HG03521 (cell line): ENCODE data around the gene TRPC4.

Experiments
- ATAC-seq: cut with Tn5 transposase; IDR thresholded peaks from one replicate; pipeline ENCODE4 v1.9.1; 2021; ENCODE audit warnings: mild to moderate bottlenecking, moderate library complexity; ENCODE audit not compliant: unreplicated experiment

Gene TRPC4

GRCh38 chr13:37663724-37664123 lies 205.8 kb downstream of the TRPC4 start:
- ATAC-seq, result no peak

DNA sequence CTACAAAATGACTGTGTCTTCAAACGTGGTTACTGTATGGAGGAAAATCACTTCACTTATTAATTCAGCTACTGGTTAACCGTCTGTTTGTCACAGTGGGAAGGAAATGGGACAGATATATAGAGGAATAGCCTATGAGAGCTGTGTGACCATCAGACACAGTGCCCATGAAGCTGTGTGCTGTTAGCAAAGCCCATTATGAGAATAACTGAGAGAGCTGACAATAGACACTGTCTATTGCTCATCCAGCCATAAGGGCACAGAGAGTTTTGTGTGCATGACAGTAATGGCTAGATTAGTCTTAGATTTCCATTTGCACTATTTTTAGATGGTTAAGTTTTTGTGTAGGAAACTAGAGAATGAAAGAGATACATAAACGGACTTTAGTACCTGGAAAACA lies 206.9 kb downstream of the TRPC4 start:
- no peak for ATAC-seq

DNA sequence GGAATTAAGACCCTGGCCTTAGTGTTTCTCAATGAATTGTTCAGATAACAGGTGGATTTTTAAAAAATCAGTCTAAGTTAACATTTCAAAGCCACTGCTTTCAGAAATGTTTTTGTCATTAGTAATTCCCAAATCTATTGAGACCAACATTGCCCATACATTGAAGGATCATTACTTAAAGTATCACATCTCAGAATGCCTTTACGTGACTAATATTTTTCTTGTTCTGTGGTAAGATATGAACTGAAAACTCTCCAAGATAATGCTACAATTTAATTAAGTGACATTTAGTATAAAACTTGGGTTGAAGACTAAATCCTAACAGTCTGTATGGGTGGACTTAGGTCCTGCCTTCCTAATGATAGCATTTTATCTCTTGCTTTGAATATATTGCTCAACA lies 211.6 kb downstream of the TRPC4 start:
- ATAC-seq, result no peak

GRCh38 chr13:37657134-37657533 lies 212.4 kb downstream of the TRPC4 start:
- ATAC-seq, result no peak

DNA sequence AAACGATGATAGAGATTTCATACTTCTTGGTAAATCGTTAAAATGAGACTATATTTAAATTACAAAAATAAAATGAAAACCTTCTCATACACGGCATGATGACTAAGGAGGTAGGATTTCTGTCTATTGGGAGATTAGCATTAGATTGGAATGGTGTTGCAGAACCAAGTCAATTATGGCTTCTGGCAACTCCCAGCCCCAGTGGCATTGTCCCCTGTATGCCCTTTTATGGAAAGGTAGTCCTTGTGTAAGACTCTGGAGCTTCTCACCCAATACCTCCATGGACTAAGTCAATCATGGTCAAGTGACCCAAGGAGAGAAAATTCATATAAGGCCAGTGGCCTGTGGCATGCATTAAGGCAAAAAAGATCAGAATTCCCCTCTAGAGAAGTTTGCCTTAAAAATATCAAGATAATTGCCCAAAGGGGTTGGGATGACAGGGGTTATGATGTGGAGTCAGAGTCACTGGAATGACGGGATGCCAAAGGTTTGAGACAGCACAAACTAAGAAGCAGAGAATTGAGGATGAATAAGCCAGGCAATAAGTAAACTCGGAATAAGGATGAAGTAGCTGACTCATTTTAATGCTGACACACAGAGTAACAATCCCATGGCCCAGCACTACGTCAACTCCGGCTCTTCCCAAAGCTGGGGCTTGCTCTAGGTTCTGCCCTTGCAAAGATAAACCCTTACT lies 213.2 kb downstream of the TRPC4 start:
- ATAC-seq, result no peak

DNA sequence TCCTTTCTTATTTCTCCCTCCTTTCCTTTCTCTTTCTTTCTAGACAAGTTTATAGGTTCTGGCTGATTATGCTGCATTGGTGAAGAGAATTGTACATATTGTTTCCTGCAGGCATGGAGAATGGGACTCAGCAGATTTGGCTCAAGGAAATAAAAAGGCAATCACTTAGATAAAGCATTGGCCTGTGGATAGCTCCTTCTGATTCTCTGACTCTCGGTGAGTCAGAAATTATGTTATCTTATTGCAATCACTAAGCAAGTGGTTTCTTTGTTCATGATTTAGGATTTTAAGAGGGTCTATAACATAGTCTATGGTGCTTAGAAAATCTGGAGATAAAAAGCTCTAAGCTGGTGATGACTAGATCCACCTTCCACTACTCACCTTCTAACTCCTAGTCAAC lies 217.0 kb downstream of the TRPC4 start:
- no peak for ATAC-seq

GRCh38 chr13:37651891-37652290 lies 217.7 kb downstream of the TRPC4 start:
- ATAC-seq, result no peak

DNA sequence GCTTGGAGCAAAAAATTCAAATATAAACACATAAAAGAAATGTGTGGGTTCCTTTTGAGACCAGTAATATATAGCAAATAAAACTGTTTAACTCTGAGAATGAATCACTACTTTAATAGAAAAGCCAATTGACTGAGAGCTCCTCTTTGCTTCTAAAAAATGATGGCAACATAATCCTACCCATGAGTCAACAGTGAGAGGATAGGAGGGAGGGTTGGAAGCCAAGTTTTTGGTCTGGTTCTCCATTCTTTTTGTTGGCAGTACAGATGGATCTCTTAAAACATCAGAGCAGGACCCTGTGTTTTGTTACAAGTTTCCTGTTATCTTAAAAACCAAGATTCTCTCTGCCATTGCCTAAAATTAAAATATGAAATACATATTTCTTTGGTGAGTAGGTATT lies 221.0 kb downstream of the TRPC4 start:
- no peak for ATAC-seq

GRCh38 chr13:37647031-37647650 lies 222.4 kb downstream of the TRPC4 start:
- ATAC-seq, result no peak

GRCh38 chr13:37646531-37646930 lies 223.0 kb downstream of the TRPC4 start:
- no peak for ATAC-seq

DNA sequence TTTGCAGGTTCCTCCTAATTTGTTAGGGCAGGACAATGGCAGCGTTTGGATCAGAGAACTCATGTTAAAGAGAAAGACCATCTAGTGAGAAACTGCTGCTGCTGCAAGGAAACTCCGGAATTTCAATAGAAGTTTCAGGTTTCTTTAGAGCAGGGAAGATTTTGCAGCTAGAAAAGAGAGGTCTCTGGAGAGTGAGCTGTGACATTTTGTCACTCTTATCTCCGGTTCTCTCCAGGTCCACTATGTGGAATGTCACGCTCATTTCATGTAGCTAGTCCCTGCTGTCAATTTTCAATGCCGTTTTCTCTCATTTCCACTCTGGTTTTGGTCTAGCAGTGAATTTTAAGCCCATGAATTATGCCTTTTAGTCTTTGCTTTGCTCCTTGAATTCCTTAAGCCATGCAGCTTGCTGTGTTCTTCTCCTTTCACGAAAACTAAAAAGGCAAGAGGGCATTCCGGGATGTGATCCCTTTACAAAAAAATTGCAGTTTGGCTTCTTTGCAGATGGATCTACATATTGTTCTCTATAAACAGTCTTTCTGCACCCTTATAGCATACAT lies 224.3 kb downstream of the TRPC4 start:
- no peak for ATAC-seq

GRCh38 chr13:37641391-37641790 lies 228.2 kb downstream of the TRPC4 start:
- ATAC-seq, result no peak

- no peak for ATAC-seq
These were observed 229.1 kb downstream of the TRPC4 start for GRCh38 chr13:37640499-37640898.

DNA sequence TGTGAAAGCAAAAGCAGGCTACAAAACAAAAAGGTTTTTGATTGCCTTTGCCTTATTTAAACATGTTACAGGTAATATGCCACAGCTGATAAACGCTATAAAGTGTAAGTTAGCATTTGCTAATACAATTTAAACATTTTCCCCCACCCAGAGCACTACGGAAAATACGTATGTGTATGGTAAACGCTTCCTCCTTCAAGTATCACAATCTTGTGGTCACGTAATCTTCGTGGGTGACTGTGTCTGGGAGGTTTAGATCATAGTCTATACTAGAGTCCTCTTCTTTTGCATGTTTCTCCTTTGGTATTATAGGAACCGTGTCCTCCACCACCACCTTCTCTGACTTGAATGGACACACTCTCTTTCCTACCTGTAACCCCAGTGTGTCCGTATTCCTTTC lies 232.9 kb downstream of the TRPC4 start:
- no peak for ATAC-seq

DNA sequence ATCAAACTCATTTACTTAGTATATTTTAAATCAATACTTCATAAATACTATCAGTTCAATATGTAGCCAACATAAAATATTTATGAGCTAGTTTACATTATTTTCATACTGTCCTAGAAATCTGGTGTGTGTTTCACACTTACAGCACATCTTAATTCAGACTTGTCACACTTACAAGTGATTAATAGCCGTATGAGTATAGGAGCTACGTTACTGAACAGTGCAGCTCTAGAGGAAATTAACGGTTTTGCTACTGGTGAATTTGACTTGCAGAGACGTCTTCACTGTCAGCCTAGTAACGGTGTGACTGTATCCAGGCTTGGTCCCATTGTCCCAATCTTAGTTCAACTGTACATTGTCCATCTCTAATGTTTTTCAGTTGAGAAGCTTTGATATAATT lies 237.3 kb downstream of the TRPC4 start:
- ATAC-seq, result no peak

DNA sequence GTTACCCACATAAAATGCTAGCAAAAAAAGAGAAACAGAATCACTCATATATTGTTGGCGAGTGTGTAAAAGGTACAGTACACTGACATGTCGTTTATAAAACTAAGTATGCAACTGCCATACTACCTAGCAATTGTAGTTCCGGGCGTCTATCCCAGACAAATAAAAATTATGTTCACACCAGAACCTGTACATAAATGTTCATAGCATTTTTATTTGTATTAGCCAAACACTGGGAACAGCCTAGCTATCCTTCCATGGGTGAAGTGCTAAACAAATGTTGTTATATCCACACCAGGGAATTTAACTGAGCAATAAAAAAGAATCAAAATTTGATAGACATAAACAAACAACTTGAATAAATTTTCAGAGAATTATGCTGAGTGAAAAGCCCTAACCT lies 242.1 kb downstream of the TRPC4 start:
- no peak for ATAC-seq

DNA sequence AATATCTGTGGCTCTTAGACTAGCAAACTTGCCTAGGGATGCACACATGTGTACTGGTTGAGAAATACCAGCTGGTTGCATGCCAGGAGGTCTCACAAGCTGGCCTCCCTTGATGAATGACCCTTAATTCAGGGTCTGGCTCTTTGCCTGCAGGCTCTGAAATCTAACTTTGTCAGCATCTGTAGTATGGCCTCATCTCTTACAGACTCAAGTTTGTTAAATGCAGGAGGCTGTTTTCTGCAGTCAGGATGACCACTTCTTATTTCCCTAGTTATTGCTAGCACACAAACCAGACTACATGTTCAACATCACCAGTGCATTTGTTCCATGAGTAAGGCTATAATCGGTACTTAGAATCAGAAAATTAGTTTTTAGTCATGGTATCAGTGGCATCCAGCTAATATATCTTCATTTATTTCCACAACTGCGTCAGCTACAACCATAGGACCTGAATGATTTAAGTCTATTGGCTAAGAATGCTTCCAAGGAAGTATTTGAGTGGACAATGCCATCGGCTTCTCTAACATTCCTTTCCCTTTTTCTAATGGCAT lies 247.7 kb downstream of the TRPC4 start:
- no peak for ATAC-seq

DNA sequence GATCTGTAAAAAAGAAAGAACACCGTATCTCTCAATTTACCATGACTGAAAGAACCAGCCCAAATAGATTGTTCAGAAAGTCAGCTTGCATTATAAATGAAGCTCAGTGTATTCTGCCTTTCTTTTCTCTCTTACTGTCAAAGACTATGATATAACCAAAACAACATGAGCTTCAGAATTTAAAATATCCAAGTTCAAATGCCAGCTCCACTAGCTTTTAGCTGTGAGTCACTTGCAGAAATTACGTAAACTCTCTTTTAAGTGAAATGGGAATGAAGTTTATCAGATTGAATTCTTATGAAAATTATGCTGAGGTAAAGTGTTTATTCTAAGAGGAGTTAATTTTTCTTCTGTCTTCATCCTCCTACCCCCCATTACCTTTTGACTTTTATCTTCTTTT lies 251.0 kb downstream of the TRPC4 start:
- no peak for ATAC-seq

GRCh38 chr13:37617173-37617572 lies 252.4 kb downstream of the TRPC4 start:
- no peak for ATAC-seq

DNA sequence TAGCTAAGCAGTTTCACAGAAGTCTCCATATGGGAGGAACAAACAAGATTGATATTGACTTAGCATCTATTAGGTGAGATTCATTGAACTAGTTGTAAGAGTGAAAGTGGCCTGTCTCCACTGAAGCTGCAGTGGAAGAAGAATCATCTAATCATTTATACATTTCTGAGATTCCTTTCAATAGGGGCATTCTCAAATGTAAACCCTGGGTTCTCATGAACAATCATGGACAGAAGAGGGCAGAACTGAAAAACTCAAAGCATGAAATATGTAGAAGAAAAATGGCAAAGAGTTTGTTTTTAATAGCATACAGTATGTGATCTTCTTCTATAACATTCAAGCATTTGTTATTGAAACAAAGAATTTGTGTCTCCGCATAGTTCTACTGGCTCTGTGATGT lies 253.4 kb downstream of the TRPC4 start:
- ATAC-seq, result no peak

DNA sequence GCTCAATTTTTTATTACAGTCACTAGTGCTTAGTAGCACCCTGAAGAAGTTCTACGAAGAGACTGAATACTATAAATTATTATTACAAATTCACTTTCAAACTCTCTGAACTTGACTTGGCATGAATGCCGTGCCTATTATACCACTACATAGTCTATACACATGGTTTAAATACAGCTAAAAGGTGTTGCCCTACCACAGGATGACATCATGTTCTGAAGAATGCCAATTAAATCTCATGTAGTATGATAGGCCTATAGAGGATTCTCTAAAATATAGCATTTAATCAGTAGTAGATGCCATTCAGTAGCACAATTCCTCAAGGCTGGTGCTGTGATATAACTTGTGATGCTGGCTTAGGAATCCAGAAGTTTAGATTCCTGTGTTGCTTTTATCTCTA lies 254.3 kb downstream of the TRPC4 start:
- no peak for ATAC-seq

DNA sequence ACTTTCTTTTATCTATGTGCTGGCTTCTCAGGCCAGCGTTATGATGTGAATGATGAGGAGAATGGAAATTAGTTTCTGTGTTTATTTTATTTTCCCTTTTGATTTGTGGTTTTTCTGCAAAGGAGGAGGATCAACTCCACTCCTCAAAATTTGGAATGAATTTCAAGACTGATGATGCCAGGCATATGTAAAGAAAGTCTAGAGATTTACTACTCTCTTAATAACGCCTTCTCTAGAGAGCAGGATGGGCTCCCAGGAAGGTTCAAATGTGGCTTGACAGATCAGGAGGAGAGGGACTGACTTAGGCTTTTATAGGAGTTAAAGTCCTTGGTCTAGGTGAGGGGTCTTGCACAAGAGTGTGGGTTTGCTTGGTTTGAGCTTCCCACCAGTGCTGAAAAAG lies 255.9 kb downstream of the TRPC4 start:
- no peak for ATAC-seq
